Astrocyte of the cerebellum (primary cell): ENCODE measurements around the gene STRN4.
"Not testable (repeated sequence)": the region's sequence is repeated elsewhere in the genome, so short reads cannot be mapped to it uniquely, and the experiment has no call there.

ENCODE experiments used
- DNase-seq: peaks from one replicate; pipeline ENCODE4 v3.0.0-alpha.2; 2011; ENCODE audit warnings: low read depth
- H3K4me3 ChIP-seq: 2 replicates; pipeline ENCODE4 v1.5.1; 2011; ENCODE audit warnings: mild to moderate bottlenecking, low read depth, low read length, moderate library complexity
- CTCF ChIP-seq: IDR thresholded peaks from 2 replicates; pipeline ENCODE4 v1.5.1; 2012; ENCODE audit warnings: low read length, low read depth, moderate library complexity, mild to moderate bottlenecking; ENCODE audit errors: missing control alignments
- in situ Hi-C: cut with HindIII; loops from 2 replicates; pipeline ENCODE4 v1.10.0; 2017; ENCODE audit warnings: low sequenced_read_pairs

The STRN4 gene

GRCh38 chr19:46761418-46761831 lies 15.2 kb upstream of the STRN4 start:
- DNase-seq: no peak
- TF ChIP-seq CTCF: no peak
- no peak overlapping the region for H3K4me3 ChIP-seq
- in situ Hi-C loops: no loop called here

- DNase-seq, in situ Hi-C loops, H3K4me3 ChIP-seq: not testable (repeated sequence)
Measured at GRCh38 chr19:46760897-46761296, 14.6 kb upstream of the STRN4 start.

GRCh38 chr19:46760363-46760762 lies 14.1 kb upstream of the STRN4 start:
- no peak for TF ChIP-seq CTCF
- in situ Hi-C loops: no loop called here

GRCh38 chr19:46759817-46760333 lies 13.6 kb upstream of the STRN4 start:
- in situ Hi-C loops: loop anchor here (5.0 kb wide), 1 partner anchor 47 kb away; no protein-coding TSS in a partner anchor

More at GRCh38 chr19:46760363-46760762, 14.1 kb upstream of the STRN4 start:
- no peak for DNase-seq
- H3K4me3 ChIP-seq: no peak overlapping the region

GRCh38 chr19:46759206-46759605 lies 13.0 kb upstream of the STRN4 start:
- no peak overlapping the region for H3K4me3 ChIP-seq
- no peak for TF ChIP-seq CTCF
- in situ Hi-C loops: loop anchor here (5.0 kb wide), 1 partner anchor 48 kb away; no protein-coding TSS in a partner anchor
- no peak for DNase-seq

More at GRCh38 chr19:46759817-46760333, 13.6 kb upstream of the STRN4 start:
- DNase-seq: peak; percentile 49
- no peak overlapping the region for H3K4me3 ChIP-seq
- TF ChIP-seq CTCF: no peak

GRCh38 chr19:46756544-46756888 lies 10.3 kb upstream of the STRN4 start:
- TF ChIP-seq CTCF: no peak
- no peak overlapping the region for H3K4me3 ChIP-seq
- in situ Hi-C loops: loop anchor here (5.0 kb wide), 1 partner anchor 51 kb away; no protein-coding TSS in a partner anchor
- no peak for DNase-seq

- no peak overlapping the region for H3K4me3 ChIP-seq
- DNase-seq: no peak
- TF ChIP-seq CTCF: no peak
- in situ Hi-C loops: loop anchor here (5.0 kb wide), 1 partner anchor 51 kb away; no protein-coding TSS in a partner anchor
Measured at GRCh38 chr19:46755853-46756543, 9.7 kb upstream of the STRN4 start.
